Sigmoid colon (tissue), 4 donors: ENCODE measurements around the gene EIF2B4.

Experiments
- CTCF ChIP-seq, 4 experiments: fragments of 450-650 bp in 3 of 4; fragments of 200-600 bp in 1 of 4; IDR thresholded peaks; one replicate each; pipeline ENCODE4 v1.5.1; 2016 to 2019; ENCODE audit warnings: antibody characterized with exemption in 4 of 4, mild to moderate bottlenecking in 3 of 4, moderate library complexity in 2 of 4
- EP300 ChIP-seq, 4 donors: sonication (generic); formaldehyde crosslinking; IDR thresholded peaks; one replicate each; pipeline ENCODE4 v1.6.1; 2017; ENCODE audit warnings: antibody characterized with exemption in 4 of 4
- POLR2A ChIP-seq, 2 donors: fragments of 450-650 bp; IDR thresholded peaks; one replicate each; pipeline ENCODE4 v1.6.1; 2016; ENCODE audit warnings: antibody characterized with exemption in 2 of 2, mild to moderate bottlenecking in 2 of 2, moderate library complexity in 2 of 2

- no peak for TF ChIP-seq CTCF (IDR thresholded peaks at IDR 0.05)
- no peak for TF ChIP-seq POLR2A (IDR thresholded peaks at IDR 0.05)
- TF ChIP-seq EP300 (IDR thresholded peaks at IDR 0.05): no peak
Observed at GRCh38 chr2:27336173-27336572, 34.0 kb downstream of the EIF2B4 start.
